Kidney epithelial cell (primary cell): ENCODE measurements around the gene TRUB1. TPM values are rescaled to one million over a fixed set of nuclear protein-coding genes. Genes with fewer than 3 reads are reported as not detected.

ENCODE experiments used
- total RNA-seq: library from RNA; depleted of rRNA; stranded (reverse); fragments of >200 nt; gene quantifications from 2 replicates; pipeline ENCODE4 v1.2.3, GENCODE V29; 2015

The TRUB1 gene
- total RNA-seq, 1 donor from 2014 or later: 31.5 TPM

Other genes starting within 250 kb of the TRUB1 start
- gene FHIP2A, start 116.4 kb upstream of the TRUB1 start, total RNA-seq: 16.3 and 17.2 TPM in 2 replicates
- 5.1 and 11.4 TPM in 2 replicates for gene ATRNL1, start 155.2 kb downstream of the TRUB1 start, total RNA-seq